DMS79 (cell line): ENCODE measurements around the gene DNAH3.

ENCODE experiments used
- DNase-seq: peaks from one replicate; lab custom pipeline; 2025; lab: John Stamatoyannopoulos, UW

Gene DNAH3

GRCh38 chr16:20883554-20884239 is 266.9 kb downstream of the DNAH3 start:
- DNase-seq: no peak
